HEK293 (cell line): ENCODE results near the gene ATP11C.

Source experiments
- IKZF3 ChIP-seq: fragments of 450-650 bp; IDR thresholded peaks from 2 replicates; pipeline ENCODE4 v1.5.0; 2018; ENCODE audit warnings: missing biosample characterization, mild to moderate bottlenecking, missing genetic modification characterization, moderate library complexity
- KLF10 ChIP-seq: fragments of 450-650 bp; IDR thresholded peaks from 2 replicates; pipeline ENCODE4 v1.5.1; 2018; ENCODE audit warnings: missing biosample characterization, mild to moderate bottlenecking, missing genetic modification characterization
- ZBTB21 ChIP-seq: fragments of 450-650 bp; formaldehyde crosslinking; IDR thresholded peaks from 2 replicates; pipeline ENCODE4 v1.5.1; 2017; ENCODE audit warnings: missing biosample characterization, missing genetic modification characterization
- ZIC2 ChIP-seq: fragments of 450-650 bp; formaldehyde crosslinking; IDR thresholded peaks from 2 replicates; pipeline ENCODE4 v1.5.1; 2016; ENCODE audit warnings: missing biosample characterization, missing genetic modification characterization
- ZNF138 ChIP-seq: fragments of 450-650 bp; formaldehyde crosslinking; IDR thresholded peaks from 2 replicates; pipeline ENCODE4 v1.5.1; 2016; ENCODE audit warnings: missing biosample characterization, missing genetic modification characterization, borderline replicate concordance
- ZNF768 ChIP-seq: fragments of 450-650 bp; formaldehyde crosslinking; IDR thresholded peaks from 2 replicates; pipeline ENCODE4 v1.5.1; 2018; ENCODE audit warnings: missing biosample characterization, mild to moderate bottlenecking, missing genetic modification characterization
- ZXDB ChIP-seq: fragments of 450-650 bp; formaldehyde crosslinking; IDR thresholded peaks from 2 replicates; pipeline ENCODE4 v1.5.1; 2016; ENCODE audit warnings: missing biosample characterization, missing genetic modification characterization
- TF ChIP-seq, protein P1 (sequence below): fragments of 450-650 bp; formaldehyde crosslinking; IDR thresholded peaks from 2 replicates; pipeline ENCODE4 v1.5.1; 2016; ENCODE audit warnings: missing biosample characterization, missing genetic modification characterization
- TF ChIP-seq, protein P2 (sequence below): sonication (generic); formaldehyde crosslinking; IDR thresholded peaks from 2 replicates; pipeline ENCODE4 v1.8.1; 2022; ENCODE audit warnings: mild to moderate bottlenecking, moderate library complexity, missing genetic modification reagents
- TF ChIP-seq, protein P3 (sequence below): fragments of 450-650 bp; formaldehyde crosslinking; IDR thresholded peaks from 2 replicates; pipeline ENCODE4 v1.5.1; 2016; ENCODE audit warnings: missing biosample characterization, missing genetic modification characterization
- TF ChIP-seq, protein P4 (sequence below): fragments of 450-650 bp; formaldehyde crosslinking; IDR thresholded peaks from 2 replicates; pipeline ENCODE4 v1.5.1; 2016; ENCODE audit warnings: missing biosample characterization, missing genetic modification characterization
- TF ChIP-seq, protein P5 (sequence below): fragments of 450-650 bp; formaldehyde crosslinking; IDR thresholded peaks from 2 replicates; pipeline ENCODE4 v1.5.1; 2016; ENCODE audit warnings: missing biosample characterization, missing genetic modification characterization

DNA sequence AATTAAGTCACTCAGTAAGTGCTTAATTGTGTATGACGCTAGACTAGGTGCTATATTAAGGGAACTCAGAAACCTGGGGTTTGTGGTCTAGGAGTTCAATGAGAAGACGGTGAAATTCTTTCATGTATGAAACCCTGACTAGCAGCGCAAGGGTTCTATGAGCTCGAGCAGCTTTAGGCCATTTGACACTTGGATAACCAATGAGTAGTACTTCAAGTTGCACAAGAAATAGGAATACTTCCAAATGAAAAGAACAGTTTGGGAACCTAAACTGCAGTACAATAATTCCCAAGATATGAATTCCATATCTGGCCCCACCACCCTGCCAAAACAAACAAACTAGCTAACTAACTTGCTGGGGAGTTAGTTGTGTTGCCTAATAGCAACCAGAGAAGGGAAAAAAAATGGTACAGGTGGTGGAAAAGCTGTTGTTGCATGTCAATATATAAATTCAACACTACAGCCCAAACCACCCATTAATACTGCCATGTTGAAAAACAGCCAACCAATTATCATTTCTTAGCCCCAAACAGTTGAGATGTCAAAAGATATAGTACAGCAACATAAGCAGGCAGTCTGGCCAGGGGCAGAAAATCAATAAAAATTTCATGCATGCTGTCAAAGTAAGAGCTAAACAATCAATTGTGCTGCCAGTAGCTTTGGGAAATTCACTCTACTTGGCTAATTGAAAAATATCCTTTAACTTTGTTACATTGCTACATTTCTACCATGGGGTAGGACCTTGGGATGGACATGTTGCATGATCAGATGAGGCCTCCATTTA is 170.3 kb downstream of the ATP11C start:
- TF ChIP-seq, protein P1, sequence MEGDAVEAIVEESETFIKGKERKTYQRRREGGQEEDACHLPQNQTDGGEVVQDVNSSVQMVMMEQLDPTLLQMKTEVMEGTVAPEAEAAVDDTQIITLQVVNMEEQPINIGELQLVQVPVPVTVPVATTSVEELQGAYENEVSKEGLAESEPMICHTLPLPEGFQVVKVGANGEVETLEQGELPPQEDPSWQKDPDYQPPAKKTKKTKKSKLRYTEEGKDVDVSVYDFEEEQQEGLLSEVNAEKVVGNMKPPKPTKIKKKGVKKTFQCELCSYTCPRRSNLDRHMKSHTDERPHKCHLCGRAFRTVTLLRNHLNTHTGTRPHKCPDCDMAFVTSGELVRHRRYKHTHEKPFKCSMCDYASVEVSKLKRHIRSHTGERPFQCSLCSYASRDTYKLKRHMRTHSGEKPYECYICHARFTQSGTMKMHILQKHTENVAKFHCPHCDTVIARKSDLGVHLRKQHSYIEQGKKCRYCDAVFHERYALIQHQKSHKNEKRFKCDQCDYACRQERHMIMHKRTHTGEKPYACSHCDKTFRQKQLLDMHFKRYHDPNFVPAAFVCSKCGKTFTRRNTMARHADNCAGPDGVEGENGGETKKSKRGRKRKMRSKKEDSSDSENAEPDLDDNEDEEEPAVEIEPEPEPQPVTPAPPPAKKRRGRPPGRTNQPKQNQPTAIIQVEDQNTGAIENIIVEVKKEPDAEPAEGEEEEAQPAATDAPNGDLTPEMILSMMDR, result no peak
- TF ChIP-seq ZNF138, result no peak
- no peak for TF ChIP-seq IKZF3
- TF ChIP-seq, protein P2, sequence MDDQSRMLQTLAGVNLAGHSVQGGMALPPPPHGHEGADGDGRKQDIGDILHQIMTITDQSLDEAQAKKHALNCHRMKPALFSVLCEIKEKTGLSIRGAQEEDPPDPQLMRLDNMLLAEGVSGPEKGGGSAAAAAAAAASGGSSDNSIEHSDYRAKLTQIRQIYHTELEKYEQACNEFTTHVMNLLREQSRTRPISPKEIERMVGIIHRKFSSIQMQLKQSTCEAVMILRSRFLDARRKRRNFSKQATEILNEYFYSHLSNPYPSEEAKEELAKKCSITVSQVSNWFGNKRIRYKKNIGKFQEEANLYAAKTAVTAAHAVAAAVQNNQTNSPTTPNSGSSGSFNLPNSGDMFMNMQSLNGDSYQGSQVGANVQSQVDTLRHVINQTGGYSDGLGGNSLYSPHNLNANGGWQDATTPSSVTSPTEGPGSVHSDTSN, result no peak
- TF ChIP-seq KLF10 (tag by site-specific recombination), result no peak
- no peak for TF ChIP-seq ZXDB
- TF ChIP-seq, protein P3, sequence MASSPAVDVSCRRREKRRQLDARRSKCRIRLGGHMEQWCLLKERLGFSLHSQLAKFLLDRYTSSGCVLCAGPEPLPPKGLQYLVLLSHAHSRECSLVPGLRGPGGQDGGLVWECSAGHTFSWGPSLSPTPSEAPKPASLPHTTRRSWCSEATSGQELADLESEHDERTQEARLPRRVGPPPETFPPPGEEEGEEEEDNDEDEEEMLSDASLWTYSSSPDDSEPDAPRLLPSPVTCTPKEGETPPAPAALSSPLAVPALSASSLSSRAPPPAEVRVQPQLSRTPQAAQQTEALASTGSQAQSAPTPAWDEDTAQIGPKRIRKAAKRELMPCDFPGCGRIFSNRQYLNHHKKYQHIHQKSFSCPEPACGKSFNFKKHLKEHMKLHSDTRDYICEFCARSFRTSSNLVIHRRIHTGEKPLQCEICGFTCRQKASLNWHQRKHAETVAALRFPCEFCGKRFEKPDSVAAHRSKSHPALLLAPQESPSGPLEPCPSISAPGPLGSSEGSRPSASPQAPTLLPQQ (tag by site-specific recombination), result no peak
- TF ChIP-seq ZBTB21 (tag by site-specific recombination), result no peak
- TF ChIP-seq, protein P4, sequence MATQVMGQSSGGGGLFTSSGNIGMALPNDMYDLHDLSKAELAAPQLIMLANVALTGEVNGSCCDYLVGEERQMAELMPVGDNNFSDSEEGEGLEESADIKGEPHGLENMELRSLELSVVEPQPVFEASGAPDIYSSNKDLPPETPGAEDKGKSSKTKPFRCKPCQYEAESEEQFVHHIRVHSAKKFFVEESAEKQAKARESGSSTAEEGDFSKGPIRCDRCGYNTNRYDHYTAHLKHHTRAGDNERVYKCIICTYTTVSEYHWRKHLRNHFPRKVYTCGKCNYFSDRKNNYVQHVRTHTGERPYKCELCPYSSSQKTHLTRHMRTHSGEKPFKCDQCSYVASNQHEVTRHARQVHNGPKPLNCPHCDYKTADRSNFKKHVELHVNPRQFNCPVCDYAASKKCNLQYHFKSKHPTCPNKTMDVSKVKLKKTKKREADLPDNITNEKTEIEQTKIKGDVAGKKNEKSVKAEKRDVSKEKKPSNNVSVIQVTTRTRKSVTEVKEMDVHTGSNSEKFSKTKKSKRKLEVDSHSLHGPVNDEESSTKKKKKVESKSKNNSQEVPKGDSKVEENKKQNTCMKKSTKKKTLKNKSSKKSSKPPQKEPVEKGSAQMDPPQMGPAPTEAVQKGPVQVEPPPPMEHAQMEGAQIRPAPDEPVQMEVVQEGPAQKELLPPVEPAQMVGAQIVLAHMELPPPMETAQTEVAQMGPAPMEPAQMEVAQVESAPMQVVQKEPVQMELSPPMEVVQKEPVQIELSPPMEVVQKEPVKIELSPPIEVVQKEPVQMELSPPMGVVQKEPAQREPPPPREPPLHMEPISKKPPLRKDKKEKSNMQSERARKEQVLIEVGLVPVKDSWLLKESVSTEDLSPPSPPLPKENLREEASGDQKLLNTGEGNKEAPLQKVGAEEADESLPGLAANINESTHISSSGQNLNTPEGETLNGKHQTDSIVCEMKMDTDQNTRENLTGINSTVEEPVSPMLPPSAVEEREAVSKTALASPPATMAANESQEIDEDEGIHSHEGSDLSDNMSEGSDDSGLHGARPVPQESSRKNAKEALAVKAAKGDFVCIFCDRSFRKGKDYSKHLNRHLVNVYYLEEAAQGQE, result no peak
- no peak for TF ChIP-seq ZNF768
- TF ChIP-seq, protein P5, sequence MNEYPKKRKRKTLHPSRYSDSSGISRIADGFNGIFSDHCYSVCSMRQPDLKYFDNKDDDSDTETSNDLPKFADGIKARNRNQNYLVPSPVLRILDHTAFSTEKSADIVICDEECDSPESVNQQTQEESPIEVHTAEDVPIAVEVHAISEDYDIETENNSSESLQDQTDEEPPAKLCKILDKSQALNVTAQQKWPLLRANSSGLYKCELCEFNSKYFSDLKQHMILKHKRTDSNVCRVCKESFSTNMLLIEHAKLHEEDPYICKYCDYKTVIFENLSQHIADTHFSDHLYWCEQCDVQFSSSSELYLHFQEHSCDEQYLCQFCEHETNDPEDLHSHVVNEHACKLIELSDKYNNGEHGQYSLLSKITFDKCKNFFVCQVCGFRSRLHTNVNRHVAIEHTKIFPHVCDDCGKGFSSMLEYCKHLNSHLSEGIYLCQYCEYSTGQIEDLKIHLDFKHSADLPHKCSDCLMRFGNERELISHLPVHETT (tag by site-specific recombination), result no peak
- no peak for TF ChIP-seq ZIC2 (tag by site-specific recombination)
